SK-N-MC (cell line): ENCODE measurements around the gene TLR10.

Experiments used
- FOXP2 ChIP-seq: optimal IDR thresholded peaks from 2 replicates; pipeline ENCODE3; 2011; ENCODE audit warnings: mild to moderate bottlenecking, moderate library complexity; ENCODE audit not compliant: insufficient read depth; ENCODE audit errors: extremely low read length, control extremely low read depth
- POLR2AphosphoS5 ChIP-seq: IDR thresholded peaks from 2 replicates; pipeline ENCODE4 v1.6.1; 2012; ENCODE audit warnings: mild to moderate bottlenecking, low read depth, low read length, borderline replicate concordance

DNA sequence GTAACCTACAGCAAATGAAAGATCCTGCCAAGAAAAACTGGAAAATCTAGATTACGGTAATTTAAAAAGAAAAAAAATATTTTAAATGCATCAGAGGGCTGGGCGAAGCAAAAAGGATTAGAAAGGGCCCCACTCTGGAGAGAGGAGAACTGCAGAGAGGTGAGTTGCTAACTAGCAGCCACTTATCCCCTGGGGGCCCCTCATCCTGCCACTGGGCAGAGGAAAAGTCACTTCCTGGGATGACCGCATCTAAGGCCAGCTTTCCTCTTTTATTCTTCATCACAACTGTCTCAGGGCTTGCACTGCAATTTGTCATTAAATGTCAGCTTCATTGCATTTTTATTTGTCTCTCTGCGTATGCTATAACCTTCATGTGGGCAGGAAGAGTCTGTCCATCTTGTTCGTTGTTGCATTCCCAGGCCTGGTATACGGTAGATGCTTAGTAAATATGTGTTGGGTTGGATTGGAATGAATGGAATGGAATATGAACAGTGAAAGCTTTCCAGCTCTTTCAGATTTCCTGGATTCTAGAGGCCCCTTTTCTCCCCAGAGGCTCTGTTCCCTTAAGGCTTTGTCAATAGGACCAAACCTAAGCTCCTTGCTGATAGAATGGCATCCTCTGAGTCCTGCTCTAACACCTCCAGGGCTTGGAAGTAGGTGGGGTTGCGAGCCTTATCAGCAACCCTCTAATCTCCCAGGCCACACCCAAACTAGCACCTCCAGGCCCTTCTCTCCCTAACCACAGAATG lies 58.9 kb downstream of the TLR10 start:
- TF ChIP-seq POLR2AphosphoS5 (no peak), FOXP2 (no peak)
